ENCODE results near the gene SPEM3.

SPEM3 gene

GRCh38 chr17:7421186-7421585 lies 7.5 kb upstream of the SPEM3 start:
- no peak for DNase-seq (ENCODE audit: low spot score)

- DNase-seq (ENCODE audit: low spot score): no peak
Measured at GRCh38 chr17:7423679-7424078, 5.0 kb upstream of the SPEM3 start.

- no peak for DNase-seq (ENCODE audit: low spot score)
Measured at GRCh38 chr17:7425316-7425715, 3.3 kb upstream of the SPEM3 start, which contains the start of gene SPEM2. Gene SPEM2, plus strand, starts transcription at chr17:7425616. Its CDS starts 73 bp downstream, at chr17:7425689.

- no peak for DNase-seq (ENCODE audit: low spot score)
Measured at GRCh38 chr17:7425756-7426155, 2.9 kb upstream of the SPEM3 start.

- no peak for DNase-seq (ENCODE audit: low spot score)
Measured at GRCh38 chr17:7426203-7426863, 2.3 kb upstream of the SPEM3 start.

GRCh38 chr17:7426896-7427489 lies 1.7 kb upstream of the SPEM3 start:
- no peak for DNase-seq (ENCODE audit: low spot score)

- DNase-seq (ENCODE audit: low spot score): no peak
Measured at GRCh38 chr17:7427549-7427948, 1.1 kb upstream of the SPEM3 start.

- DNase-seq (ENCODE audit: low spot score): no peak
Measured at GRCh38 chr17:7429722-7430121, 1.1 kb downstream of the SPEM3 start.

GRCh38 chr17:7431231-7431630 lies 2.6 kb downstream of the SPEM3 start:
- no peak for DNase-seq (ENCODE audit: low spot score)

- no peak for DNase-seq (ENCODE audit: low spot score)
Measured at GRCh38 chr17:7432296-7432695, 3.6 kb downstream of the SPEM3 start.

GRCh38 chr17:7435676-7436555 lies 7.3 kb downstream of the SPEM3 start:
- DNase-seq (ENCODE audit: low spot score): no peak

- DNase-seq (ENCODE audit: low spot score): peak; percentile 80
Measured at GRCh38 chr17:7436556-7437368, 8.1 kb downstream of the SPEM3 start.

GRCh38 chr17:7437369-7437863 lies 8.8 kb downstream of the SPEM3 start:
- no peak for DNase-seq (ENCODE audit: low spot score)

GRCh38 chr17:7437950-7438614 lies 9.4 kb downstream of the SPEM3 start:
- DNase-seq (ENCODE audit: low spot score): peak; percentile 60

GRCh38 chr17:7438656-7439460 lies 10.2 kb downstream of the SPEM3 start:
- no peak for DNase-seq (ENCODE audit: low spot score)

- DNase-seq (ENCODE audit: low spot score): no peak
Measured at GRCh38 chr17:7439462-7440112, 10.9 kb downstream of the SPEM3 start, which contains the start of gene FGF11. Gene FGF11, plus strand, starts transcription at chr17:7439512. Its CDS starts 109 bp downstream, at chr17:7439621.

GRCh38 chr17:7440113-7440833 lies 11.6 kb downstream of the SPEM3 start:
- peak; percentile 81 for DNase-seq (ENCODE audit: low spot score)

GRCh38 chr17:7440834-7441195 lies 12.2 kb downstream of the SPEM3 start:
- DNase-seq (ENCODE audit: low spot score): peak; percentile 49

- DNase-seq (ENCODE audit: low spot score): no peak
Measured at GRCh38 chr17:7441266-7441665, 12.6 kb downstream of the SPEM3 start.
